DOHH2 (cell line): ENCODE data around the gene SLC6A9.

Experiments used
- EZH2phosphoT487 ChIP-seq: fragments of 200-600 bp; sonication (generic); IDR thresholded peaks from 2 replicates; pipeline ENCODE4 v1.6.1; 2017; ENCODE audit warnings: borderline replicate concordance, mild to moderate bottlenecking, antibody characterized with exemption, low read length, moderate library complexity, mixed read lengths
- TF ChIP-seq, protein P1 (sequence below): fragments of 200-600 bp; sonication (generic); IDR thresholded peaks from one replicate; pipeline ENCODE4 v1.5.1; 2014; ENCODE audit warnings: antibody characterized with exemption, mild to moderate bottlenecking, low read depth, low read length; ENCODE audit not compliant: poor library complexity, severe bottlenecking

DNA sequence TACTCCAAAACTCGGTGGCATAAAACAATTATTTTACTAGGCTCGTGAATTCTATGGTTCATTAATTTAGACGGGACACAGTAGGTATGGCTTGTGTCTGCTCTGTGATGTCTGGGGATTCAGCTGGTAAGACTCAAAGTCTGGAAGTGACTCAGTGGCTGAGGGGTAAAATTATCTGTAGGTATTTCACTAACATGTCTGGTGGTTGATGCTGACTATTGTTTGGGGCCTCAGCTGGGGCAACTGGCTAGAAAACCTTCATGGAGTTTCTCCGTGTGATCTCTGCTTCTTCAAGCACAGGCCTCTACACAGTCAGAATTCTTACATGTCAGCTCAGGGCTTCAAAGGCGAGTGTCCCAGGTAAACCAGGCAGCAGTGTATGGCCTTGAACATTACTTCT, 46.2 kb upstream of the SLC6A9 start:
- TF ChIP-seq, protein P1, sequence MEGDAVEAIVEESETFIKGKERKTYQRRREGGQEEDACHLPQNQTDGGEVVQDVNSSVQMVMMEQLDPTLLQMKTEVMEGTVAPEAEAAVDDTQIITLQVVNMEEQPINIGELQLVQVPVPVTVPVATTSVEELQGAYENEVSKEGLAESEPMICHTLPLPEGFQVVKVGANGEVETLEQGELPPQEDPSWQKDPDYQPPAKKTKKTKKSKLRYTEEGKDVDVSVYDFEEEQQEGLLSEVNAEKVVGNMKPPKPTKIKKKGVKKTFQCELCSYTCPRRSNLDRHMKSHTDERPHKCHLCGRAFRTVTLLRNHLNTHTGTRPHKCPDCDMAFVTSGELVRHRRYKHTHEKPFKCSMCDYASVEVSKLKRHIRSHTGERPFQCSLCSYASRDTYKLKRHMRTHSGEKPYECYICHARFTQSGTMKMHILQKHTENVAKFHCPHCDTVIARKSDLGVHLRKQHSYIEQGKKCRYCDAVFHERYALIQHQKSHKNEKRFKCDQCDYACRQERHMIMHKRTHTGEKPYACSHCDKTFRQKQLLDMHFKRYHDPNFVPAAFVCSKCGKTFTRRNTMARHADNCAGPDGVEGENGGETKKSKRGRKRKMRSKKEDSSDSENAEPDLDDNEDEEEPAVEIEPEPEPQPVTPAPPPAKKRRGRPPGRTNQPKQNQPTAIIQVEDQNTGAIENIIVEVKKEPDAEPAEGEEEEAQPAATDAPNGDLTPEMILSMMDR: no peak
- TF ChIP-seq EZH2phosphoT487: no peak
